H1 (cell line): Measurements from ENCODE around the gene NCCRP1. TPM values are rescaled to one million over a fixed set of nuclear protein-coding genes. Genes with fewer than 3 reads are reported as not detected.

Source experiments
- BRCA1 ChIP-seq: IDR thresholded peaks from 2 replicates; pipeline ENCODE4 v1.6.1; 2012; ENCODE audit warnings: low read depth, low read length, improper control_type of control experiment
- CREB1 ChIP-seq: IDR thresholded peaks from 2 replicates; pipeline ENCODE4 v1.6.1; 2012; ENCODE audit warnings: inconsistent platforms
- JUND ChIP-seq: IDR thresholded peaks from 2 replicates; pipeline ENCODE4 v1.6.1; 2011; ENCODE audit warnings: mild to moderate bottlenecking, improper control_type of control experiment, low read length
- TAF7 ChIP-seq: optimal IDR thresholded peaks from 2 replicates; pipeline ENCODE3; 2011; ENCODE audit warnings: low read depth, mild to moderate bottlenecking, inconsistent platforms, low read length, moderate library complexity, borderline replicate concordance
- polyA plus RNA-seq, 7 experiments: library from polyadenylated mRNA; depleted of rRNA in 3 of 7; stranded (reverse) in 5 of 7; unstranded in 2 of 7; fragments of >200 nt in 5 of 7; fragments of 200-250 nt in 2 of 7; gene quantifications; 1 replicate in 5 of 7; 2 replicates in 1 of 7; 4 replicates in 1 of 7; pipeline versions ENCODE4 v1.2.1 to v1.2.3, GENCODE V29; 2011 to 2013; ENCODE audit warnings: missing spikeins in 2 of 7, mixed read lengths in 2 of 7
- total RNA-seq: library from RNA; stranded (reverse); fragmentation: NEBNext Ultra II Directional; extraction: Animal tissue kit (Norgen Biotek cat#: 25700); gene quantifications from 2 replicates; pipeline ENCODE4 v1.2.1, GENCODE V29; 2021

Gene NCCRP1
- total and polyA plus RNA-seq, 2 of the 8 experiments (the other 6 are each of a cell fraction or from before 2014, with no cell fraction given): 2.8 to 7.9 TPM

DNA sequence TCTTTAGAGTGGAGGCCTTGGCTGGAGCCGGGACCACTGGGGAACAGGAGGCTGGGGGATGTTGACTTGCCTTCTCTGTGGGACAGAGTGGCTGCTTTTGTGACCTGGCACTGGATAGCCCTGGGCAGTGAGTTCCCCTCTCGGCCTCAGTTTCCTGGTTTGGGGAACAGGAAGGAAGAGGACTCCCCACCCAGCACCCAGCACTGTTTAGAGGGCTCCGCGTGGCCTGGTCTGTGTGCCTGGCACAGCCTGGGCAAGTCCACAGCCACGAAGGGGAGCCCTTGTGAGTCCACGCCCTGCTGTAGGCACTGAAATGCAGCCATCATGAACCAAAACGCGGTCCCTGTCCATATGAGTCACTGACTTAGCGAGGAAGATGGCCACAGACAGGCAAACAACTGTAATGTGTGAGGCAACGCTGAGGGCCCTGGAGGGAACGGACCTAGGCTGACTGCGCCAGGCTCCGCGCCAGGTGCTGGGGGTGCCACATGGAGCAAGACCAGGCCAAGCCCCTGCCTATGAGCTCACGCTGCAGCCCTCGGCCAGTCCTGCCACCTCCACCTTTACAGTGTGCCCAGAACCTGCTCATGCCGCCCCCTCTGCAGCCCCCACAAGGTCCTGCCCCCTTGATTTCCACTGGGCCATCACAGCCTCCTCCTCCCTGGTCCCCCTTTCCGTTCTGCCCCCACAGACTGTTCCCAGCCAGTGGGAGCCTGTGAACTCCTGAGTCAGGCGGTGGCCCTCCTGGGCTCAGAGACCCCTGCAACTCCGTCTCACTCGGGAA is 35.7 kb upstream of the NCCRP1 start (continued):
- TF ChIP-seq TAF7 (no peak), JUND (no peak), BRCA1 (no peak), CREB1 (no peak)
